Keratinocyte (primary cell): ENCODE data around the gene CD8B2. TPM values are rescaled to one million over a fixed set of nuclear protein-coding genes. Genes with fewer than 3 reads are reported as not detected.
"Not testable (repeated sequence)": the region's sequence is repeated elsewhere in the genome, so short reads cannot be mapped to it uniquely, and the experiment has no call there.

Experiments
- DNase-seq: peaks from one replicate; pipeline ENCODE4 v3.0.0-alpha.2; 2011; ENCODE audit warnings: low read depth, missing footprints, low spot score
- FAIRE-seq: peaks from 2 replicates; lab custom pipeline; 2011; peaks lifted over from hg19 to GRCh38; lab: Jason Lieb, UNC
- H2AFZ ChIP-seq: 2 replicates; pipeline ENCODE4 v1.6.0; 2012; ENCODE audit warnings: low read length, control low read depth, inconsistent platforms; ENCODE audit not compliant: control insufficient read depth
- H3K27ac ChIP-seq: 2 replicates; pipeline ENCODE4 v1.5.1; 2011; ENCODE audit warnings: low read length; ENCODE audit not compliant: control insufficient read depth, insufficient read depth
- H3K27me3 ChIP-seq: 3 replicates; pipeline ENCODE4 v1.6.0; 2011; ENCODE audit warnings: low read length; ENCODE audit not compliant: control insufficient read depth, insufficient read depth; ENCODE audit errors: extremely low read depth
- H3K36me3 ChIP-seq, 2 experiments: 2 replicates in 1 of 2; 3 replicates in 1 of 2; pipeline ENCODE4 v1.5.1; 2011; ENCODE audit warnings: low read length in 2 of 2, mild to moderate bottlenecking in 1 of 2; ENCODE audit not compliant: control insufficient read depth in 2 of 2, insufficient read depth in 2 of 2; ENCODE audit errors: extremely low read depth in 1 of 2
- H3K4me1 ChIP-seq: 3 replicates; pipeline ENCODE4 v1.5.1; 2011; ENCODE audit warnings: low read length; ENCODE audit not compliant: control insufficient read depth, insufficient read depth; ENCODE audit errors: extremely low read depth
- H3K4me2 ChIP-seq: 3 replicates; pipeline ENCODE4 v1.6.0; 2011; ENCODE audit warnings: low read depth, low read length; ENCODE audit not compliant: control insufficient read depth, insufficient read depth; ENCODE audit errors: extremely low read depth
- H3K4me3 ChIP-seq, 3 experiments: fragments of 200-600 bp in 1 of 3; sonication (generic) in 1 of 3; 2 replicates in 2 of 3; 3 replicates in 1 of 3; pipeline ENCODE4 v1.5.1; 2011 to 2016; ENCODE audit warnings: low read length in 3 of 3, mild to moderate bottlenecking in 3 of 3, control low read depth in 2 of 3, inconsistent platforms in 1 of 3, low read depth in 1 of 3, mixed read lengths in 1 of 3, mixed run types in 1 of 3, moderate library complexity in 1 of 3; ENCODE audit not compliant: control insufficient read depth in 2 of 3, insufficient read depth in 2 of 3; ENCODE audit errors: extremely low read depth in 1 of 3
- H3K79me2 ChIP-seq: 2 replicates; pipeline ENCODE4 v1.6.0; 2012; ENCODE audit warnings: low read length; ENCODE audit not compliant: control insufficient read depth, insufficient read depth
- H3K9ac ChIP-seq: 3 replicates; pipeline ENCODE4 v1.6.0; 2011; ENCODE audit warnings: low read length; ENCODE audit not compliant: control insufficient read depth, insufficient read depth; ENCODE audit errors: extremely low read depth
- H3K9me1 ChIP-seq: 3 replicates; pipeline ENCODE4 v1.6.0; 2011; ENCODE audit warnings: low read length; ENCODE audit not compliant: control insufficient read depth, insufficient read depth; ENCODE audit errors: extremely low read depth
- H3K9me3 ChIP-seq: 2 replicates; pipeline ENCODE4 v1.5.1; 2012; ENCODE audit warnings: low read depth, low read length; ENCODE audit not compliant: control insufficient read depth
- H4K20me1 ChIP-seq: 3 replicates; pipeline ENCODE4 v1.6.0; 2011; ENCODE audit warnings: low read length; ENCODE audit not compliant: control insufficient read depth, insufficient read depth; ENCODE audit errors: extremely low read depth
- CTCF ChIP-seq, 3 experiments: IDR thresholded peaks in 1 of 3; conservative IDR thresholded peaks in 1 of 3; optimal IDR thresholded peaks in 1 of 3; 2 replicates in 2 of 3; 3 replicates in 1 of 3; pipeline versions ENCODE3 to v1.5.1; 2011; ENCODE audit warnings: low read length in 3 of 3, mild to moderate bottlenecking in 3 of 3, moderate library complexity in 2 of 3, control low read depth in 1 of 3, inconsistent platforms in 1 of 3; ENCODE audit not compliant: insufficient read depth in 2 of 3; ENCODE audit errors: extremely low read depth in 1 of 3
- dilution Hi-C: fragments of 300-500 bp; cut with MboI; formaldehyde crosslinking; loops from one replicate; pipeline ENCODE4 v1.7.0; 2020; ENCODE audit warnings: low sequenced_read_pairs; ENCODE audit not compliant: extremely low pct_ligation_motif_present
- polyA plus RNA-seq, 5 experiments: library from polyadenylated mRNA; depleted of rRNA in 3 of 5; stranded (reverse) in 3 of 5; stranded (forward) in 1 of 5; unstranded in 1 of 5; fragments of >200 nt; gene quantifications; 1 replicate in 1 of 5; 2 replicates in 3 of 5; 3 replicates in 1 of 5; pipeline versions ENCODE4 v1.2.1 to v1.2.3, GENCODE V29; 2011 to 2012; ENCODE audit warnings: missing spikeins in 2 of 5, low read depth in 1 of 5, low replicate concordance in 1 of 5

Gene CD8B2
- polyA plus RNA-seq, 1 donor (not counting 4 experiments of a cell fraction or from before 2014, with no cell fraction given): not detected

- H3K27ac ChIP-seq, H2AFZ ChIP-seq, H3K79me2 ChIP-seq, H3K9me3 ChIP-seq, H3K36me3 ChIP-seq, H4K20me1 ChIP-seq, FAIRE-seq, H3K4me1 ChIP-seq, H3K4me3 ChIP-seq, DNase-seq, H3K9me1 ChIP-seq, H3K4me2 ChIP-seq, H3K27me3 ChIP-seq, dilution Hi-C loops, H3K9ac ChIP-seq: not testable (repeated sequence)
- peak in 1 of 3 experiments; percentile 11 for TF ChIP-seq CTCF (optimal IDR thresholded peaks at IDR 0.05 in 1 of 3, IDR thresholded peaks at IDR 0.05 in 1 of 3, conservative IDR thresholded peaks at IDR 0.05 in 1 of 3; ENCODE audit: extremely low read depth in 1 of 3, insufficient read depth in 2 of 3, low read length in 3 of 3)
Observed at GRCh38 chr2:106470658-106471057, 16.5 kb upstream of the CD8B2 start.

GRCh38 chr2:106477647-106478046 lies 9.5 kb upstream of the CD8B2 start:
- H3K27ac ChIP-seq, dilution Hi-C loops, H3K9ac ChIP-seq, H3K79me2 ChIP-seq, H4K20me1 ChIP-seq, FAIRE-seq, H3K4me3 ChIP-seq, H3K27me3 ChIP-seq, H3K9me3 ChIP-seq, H3K9me1 ChIP-seq, H2AFZ ChIP-seq, DNase-seq, H3K4me1 ChIP-seq, H3K36me3 ChIP-seq, H3K4me2 ChIP-seq: not testable (repeated sequence)

- H3K36me3 ChIP-seq, FAIRE-seq, H3K4me3 ChIP-seq, H3K4me2 ChIP-seq, H4K20me1 ChIP-seq, H3K27me3 ChIP-seq, H3K79me2 ChIP-seq, H2AFZ ChIP-seq, DNase-seq, H3K9me1 ChIP-seq, H3K27ac ChIP-seq, H3K9me3 ChIP-seq, H3K9ac ChIP-seq, H3K4me1 ChIP-seq, dilution Hi-C loops: not testable (repeated sequence)
Observed at GRCh38 chr2:106479563-106479962, 7.6 kb upstream of the CD8B2 start.

GRCh38 chr2:106487386-106488191 lies 425 bp downstream of the CD8B2 start:
- H3K79me2 ChIP-seq, H3K9me1 ChIP-seq, H4K20me1 ChIP-seq, H3K4me2 ChIP-seq, H3K9me3 ChIP-seq, H3K9ac ChIP-seq, H3K4me3 ChIP-seq, H3K27ac ChIP-seq, H3K27me3 ChIP-seq, H3K36me3 ChIP-seq, DNase-seq, FAIRE-seq, H3K4me1 ChIP-seq, dilution Hi-C loops, H2AFZ ChIP-seq: not testable (repeated sequence)
